Skeletal muscle tissue (tissue), 4 donors: ENCODE measurements around the gene KAT6B. TPM values are rescaled to one million over a fixed set of nuclear protein-coding genes. Genes with fewer than 3 reads are reported as not detected.
"Not testable (repeated sequence)": the region's sequence is repeated elsewhere in the genome, so short reads cannot be mapped to it uniquely, and the experiment has no call there.

Source experiments
- H3K27ac ChIP-seq: one replicate; pipeline ENCODE4 v1.7.0; 2013; ENCODE audit warnings: mild to moderate bottlenecking, low read depth, low read length, inconsistent platforms
- H3K27me3 ChIP-seq, 3 donors: one replicate each; pipeline ENCODE4 v1.7.0; 2013; ENCODE audit warnings: low read length in 3 of 3; ENCODE audit not compliant: control insufficient read depth in 3 of 3, insufficient read depth in 3 of 3
- H3K36me3 ChIP-seq, 3 donors: one replicate each; pipeline ENCODE4 v1.7.0; 2013; ENCODE audit warnings: low read length in 3 of 3; ENCODE audit not compliant: control insufficient read depth in 3 of 3, insufficient read depth in 3 of 3
- H3K4me1 ChIP-seq, 3 donors: one replicate each; pipeline ENCODE4 v1.7.0; 2013; ENCODE audit warnings: low read length in 3 of 3, mild to moderate bottlenecking in 3 of 3; ENCODE audit not compliant: control insufficient read depth in 3 of 3, insufficient read depth in 3 of 3
- H3K4me3 ChIP-seq, 3 donors: one replicate each; pipeline ENCODE4 v1.7.0; 2013; ENCODE audit warnings: low read length in 3 of 3
- H3K9ac ChIP-seq, 3 donors: one replicate each; pipeline ENCODE4 v1.7.0; 2013; ENCODE audit warnings: low read length in 3 of 3, mild to moderate bottlenecking in 3 of 3, moderate library complexity in 2 of 3, low read depth in 1 of 3
- H3K9me3 ChIP-seq, 3 donors: one replicate each; pipeline ENCODE4 v1.7.0; 2013; ENCODE audit warnings: low read length in 3 of 3; ENCODE audit not compliant: control insufficient read depth in 3 of 3
- total RNA-seq: library from RNA; depleted of rRNA; stranded (reverse); fragments of >200 nt; gene quantifications from one replicate; pipeline ENCODE4 v1.2.3, GENCODE V29; 2014
- donor health status: Osteomylitis.

KAT6B gene
- total RNA-seq, 1 donor from 2014 or later, result 49.6 TPM

- no peaks in the 10 kb centered on the region for H3K36me3 ChIP-seq
- peak overlapping the region; percentile 70 for H3K27ac ChIP-seq
- H3K9ac ChIP-seq, result peak overlapping the region in 2 of 3 donors; percentile 45 to 76
- H3K4me1 ChIP-seq, result peaks cover 26 to 38% (median 33%) of the 10 kb centered on the region in 3 donors
- H3K27me3 ChIP-seq, result no peaks in the 10 kb centered on the region
- peak overlapping the region in 1 of 3 donors; percentile 45 for H3K4me3 ChIP-seq
- no peaks in the 10 kb centered on the region for H3K9me3 ChIP-seq
These were observed 217.1 kb downstream of the KAT6B start for GRCh38 chr10:75043256-75044131.

- H3K9ac ChIP-seq, result no peak overlapping the region
- H3K4me1 ChIP-seq, result peaks cover 4 to 8% (median 7%) of the 10 kb centered on the region in 3 donors
- no peaks in the 10 kb centered on the region for H3K27me3 ChIP-seq
- no peak overlapping the region for H3K4me3 ChIP-seq
- peaks cover 4 to 10% (median 5%) of the 10 kb centered on the region in 3 donors for H3K36me3 ChIP-seq
- H3K9me3 ChIP-seq, result no peaks in the 10 kb centered on the region
- no peak overlapping the region for H3K27ac ChIP-seq
These were observed 222.3 kb downstream of the KAT6B start for GRCh38 chr10:75048669-75049098.

- H3K9ac ChIP-seq, result peak overlapping the region in 1 of 3 donors; percentile 12
- H3K4me3 ChIP-seq, result no peak overlapping the region
- H3K27ac ChIP-seq, result no peak overlapping the region
- peaks cover 4 to 10% (median 5%) of the 10 kb centered on the region in 3 donors for H3K36me3 ChIP-seq
- H3K27me3 ChIP-seq, result no peaks in the 10 kb centered on the region
- H3K4me1 ChIP-seq, result peaks cover 4 to 8% (median 4%) of the 10 kb centered on the region in 3 donors
- no peaks in the 10 kb centered on the region for H3K9me3 ChIP-seq
These were observed 223.1 kb downstream of the KAT6B start for GRCh38 chr10:75049316-75050148.

- H3K4me3 ChIP-seq, result no peak overlapping the region
- peak overlapping the region in 1 of 3 donors; percentile 16 for H3K9ac ChIP-seq
- no peak overlapping the region for H3K27ac ChIP-seq
- H3K27me3 ChIP-seq, result no peaks in the 10 kb centered on the region
- H3K9me3 ChIP-seq, result no peaks in the 10 kb centered on the region
- peaks cover 4 to 5% (median 4%) of the 10 kb centered on the region in 3 donors for H3K4me1 ChIP-seq
- H3K36me3 ChIP-seq, result peaks cover 5 to 10% (median 7%) of the 10 kb centered on the region in 3 donors
These were observed 223.9 kb downstream of the KAT6B start for GRCh38 chr10:75050149-75050919.

- Histone ChIP-seq H3K27me3 (no peaks in the 10 kb centered on the region), H3K9me3 (no peaks in the 10 kb centered on the region), H3K4me3 (no peak overlapping the region), H3K36me3 (peaks cover 7 to 10% (median 8%) of the 10 kb centered on the region in 3 donors), H3K4me1 (peaks cover 4 to 5% (median 4%) of the 10 kb centered on the region in 3 donors), H3K9ac (no peak overlapping the region), H3K27ac (no peak overlapping the region)
These were observed 224.9 kb downstream of the KAT6B start for GRCh38 chr10:75051308-75051707.

- peaks cover 9 to 19% (median 15%) of the 10 kb centered on the region in 3 donors for H3K36me3 ChIP-seq
- not testable (repeated sequence) for H3K27me3 ChIP-seq
These were observed 229.6 kb downstream of the KAT6B start for GRCh38 chr10:75055896-75056406.

GRCh38 chr10:75057680-75058079 is 231.3 kb downstream of the KAT6B start:
- no peaks in the 10 kb centered on the region for H3K27me3 ChIP-seq
- H3K9ac ChIP-seq, result no peak overlapping the region
- no peaks in the 10 kb centered on the region for H3K9me3 ChIP-seq
- peaks cover 9 to 19% (median 15%) of the 10 kb centered on the region in 3 donors for H3K36me3 ChIP-seq
- no peak overlapping the region for H3K27ac ChIP-seq
- H3K4me3 ChIP-seq, result no peak overlapping the region
- H3K4me1 ChIP-seq, result peaks cover 20 to 26% (median 26%) of the 10 kb centered on the region in 3 donors

More at GRCh38 chr10:75055896-75056406, 229.6 kb downstream of the KAT6B start:
- not testable (repeated sequence) for H3K9ac ChIP-seq, H3K27ac ChIP-seq, H3K9me3 ChIP-seq, H3K4me3 ChIP-seq
- peaks cover 10 to 13% (median 12%) of the 10 kb centered on the region in 3 donors for H3K4me1 ChIP-seq

GRCh38 chr10:75058161-75058560 is 231.8 kb downstream of the KAT6B start:
- Histone ChIP-seq H3K9ac (no peak overlapping the region), H3K27me3 (no peaks in the 10 kb centered on the region), H3K4me3 (no peak overlapping the region), H3K4me1 (peaks cover 21 to 29% (median 26%) of the 10 kb centered on the region in 3 donors), H3K36me3 (peaks cover 5 to 14% (median 11%) of the 10 kb centered on the region in 3 donors), H3K27ac (no peak overlapping the region), H3K9me3 (no peaks in the 10 kb centered on the region)
